Medulla oblongata (tissue), 1 donor: ENCODE data around the gene LYST.

Experiments used
- DNase-seq: peaks from one replicate; pipeline ENCODE4 v3.0.0-alpha.2; 2015; ENCODE audit errors: extremely low spot score

Gene LYST

DNA sequence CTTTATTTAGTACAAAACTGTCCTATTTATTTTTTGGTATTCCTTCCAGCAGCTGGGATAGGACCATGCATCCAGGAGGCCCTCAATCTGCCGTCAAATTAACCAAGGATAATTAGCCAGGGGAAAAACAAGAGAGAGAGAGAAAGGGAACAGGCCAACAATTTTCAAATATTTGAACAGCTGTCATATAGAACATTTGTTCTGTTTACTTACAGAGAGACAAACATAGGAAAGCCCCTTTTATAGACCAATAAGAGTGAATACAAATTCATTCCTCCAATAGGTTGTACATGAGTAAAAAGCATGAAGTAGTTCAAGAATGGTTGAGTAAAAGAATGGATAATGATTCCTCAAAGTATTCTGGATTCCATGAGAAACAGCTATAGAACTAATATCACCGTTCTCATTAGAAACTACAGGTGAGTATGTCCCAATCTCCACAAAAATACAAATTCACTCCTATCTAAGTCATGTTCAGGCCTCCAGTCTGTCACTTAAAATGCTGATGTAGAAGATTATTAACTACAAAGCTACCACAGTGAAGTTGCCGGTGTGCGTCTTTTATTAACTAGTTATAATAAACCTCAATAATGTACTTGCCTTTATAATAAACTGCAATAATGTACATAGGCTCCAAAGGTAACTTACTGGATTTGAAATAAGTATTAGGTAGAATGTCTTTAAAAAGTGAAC lies 152.4 kb downstream of the LYST start:
- DNase-seq: no peak

DNA sequence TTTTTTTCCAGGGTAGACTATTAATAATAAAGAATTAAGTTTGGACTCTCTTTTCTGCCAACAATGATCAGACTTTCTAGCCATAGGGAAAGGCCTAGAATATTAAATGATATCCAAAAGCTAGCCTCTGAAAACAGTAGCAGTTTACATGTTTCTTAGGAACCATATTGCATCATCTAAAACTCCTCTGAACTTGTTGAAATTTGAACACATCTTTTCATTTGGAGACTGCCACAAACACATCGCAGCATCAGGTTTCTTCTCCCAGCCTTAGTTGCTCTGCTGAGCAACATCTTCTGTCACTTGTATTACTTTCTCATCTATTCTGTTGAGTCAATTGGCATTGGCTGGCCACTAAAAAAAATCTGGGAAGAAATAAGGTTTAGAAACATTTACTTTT lies 153.9 kb downstream of the LYST start:
- no peak for DNase-seq

DNA sequence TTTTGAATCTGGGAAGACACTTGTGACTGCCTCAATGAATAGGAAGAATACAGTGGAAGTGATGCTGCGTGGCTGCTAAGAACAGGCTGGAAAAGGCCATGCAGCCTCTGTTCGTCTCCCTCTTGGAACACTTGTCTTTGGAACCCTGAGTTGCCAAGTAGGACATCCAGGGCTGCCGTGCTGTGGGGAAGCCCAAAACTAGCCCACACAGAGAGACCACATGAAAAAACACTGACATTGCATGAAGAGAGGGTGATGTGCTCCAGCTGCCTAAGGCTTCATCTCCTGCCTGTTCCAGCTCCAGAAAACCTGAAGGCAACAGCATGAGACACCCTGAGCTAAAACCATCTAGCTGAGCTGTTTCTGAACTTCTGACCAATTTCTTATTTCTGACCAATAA lies 156.0 kb downstream of the LYST start:
- no peak for DNase-seq

DNA sequence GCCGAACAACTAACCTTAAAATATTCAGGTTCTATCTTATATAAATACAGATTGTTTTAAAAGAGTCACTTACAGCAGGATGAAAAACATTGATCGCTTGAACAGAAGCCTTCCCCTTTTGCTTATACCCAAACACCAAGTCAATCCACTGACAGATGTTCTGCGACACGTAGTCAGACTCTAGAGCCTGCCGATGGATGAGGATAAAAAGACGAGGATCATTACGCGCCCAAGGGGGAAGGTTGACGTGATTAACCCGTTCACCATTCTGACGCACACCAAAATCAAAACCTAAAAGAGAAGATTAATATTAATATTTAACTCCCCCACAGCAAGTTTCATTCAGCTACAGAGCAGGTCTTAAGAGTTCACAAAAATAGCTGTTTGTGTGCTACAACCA lies 157.7 kb downstream of the LYST start:
- DNase-seq: no peak

DNA sequence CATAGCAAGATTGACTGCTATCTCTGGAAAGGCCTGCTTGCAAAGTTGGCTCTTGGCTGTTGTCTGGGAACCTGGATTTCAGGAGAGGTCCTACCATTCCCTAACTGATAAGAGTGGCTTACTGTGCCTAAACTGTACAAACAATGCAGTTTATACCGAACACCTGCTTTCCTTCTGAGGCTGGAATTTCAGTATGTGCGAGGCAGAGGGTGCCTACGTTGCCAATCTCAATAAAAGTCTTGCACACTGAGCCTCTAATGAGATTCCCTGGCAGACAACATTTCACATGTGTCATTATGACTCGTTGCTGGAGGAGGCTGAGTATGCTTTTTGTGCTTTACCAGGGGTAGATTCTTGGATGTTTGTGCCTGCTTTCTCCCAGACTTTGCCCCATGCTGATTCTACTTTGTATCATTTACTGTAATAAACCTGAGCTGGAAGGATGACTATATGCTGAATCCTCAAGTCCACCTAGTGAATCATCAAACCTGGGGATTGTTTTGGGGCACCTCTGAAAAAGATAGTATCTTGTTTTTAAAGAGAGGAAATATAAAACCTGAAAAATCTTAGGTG lies 158.2 kb downstream of the LYST start:
- DNase-seq: no peak

DNA sequence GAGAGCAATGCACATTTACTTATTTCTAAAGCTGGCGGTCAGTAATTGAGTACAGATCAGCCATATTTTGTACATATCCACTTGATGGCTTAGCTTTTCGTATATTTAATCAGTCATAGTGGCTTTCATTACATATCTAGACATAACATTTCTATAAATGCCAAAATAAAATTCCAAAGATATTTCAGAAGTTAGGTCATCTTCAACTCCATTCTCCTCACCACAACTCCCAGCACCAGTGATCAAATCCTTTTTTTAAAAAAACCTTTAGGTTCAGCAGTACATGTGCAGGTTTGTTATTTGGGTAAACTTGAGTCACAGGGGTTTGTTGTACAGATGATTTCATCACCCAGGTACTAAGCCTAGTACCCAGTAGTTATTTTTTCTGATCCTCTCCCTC lies 163.2 kb downstream of the LYST start:
- no peak for DNase-seq

DNA sequence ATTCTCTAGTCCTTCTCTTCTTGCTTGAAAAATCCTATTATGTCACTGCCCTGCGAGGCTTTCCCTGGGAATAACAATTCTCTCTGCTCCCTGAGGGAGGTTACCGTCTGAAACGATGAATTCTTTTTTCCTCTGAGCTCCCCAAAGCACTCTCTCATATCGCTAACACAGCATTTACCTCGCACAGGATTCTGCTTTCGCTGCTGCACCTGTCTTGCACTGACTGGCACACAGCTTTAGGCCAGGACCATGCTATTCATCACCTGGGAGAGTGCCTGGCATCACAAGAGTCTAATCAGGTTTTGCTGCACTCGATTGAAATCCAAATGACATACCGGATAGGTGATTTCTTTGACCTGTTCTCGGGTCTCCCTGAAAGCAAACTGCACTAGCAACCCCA lies 164.3 kb downstream of the LYST start:
- no peak for DNase-seq

DNA sequence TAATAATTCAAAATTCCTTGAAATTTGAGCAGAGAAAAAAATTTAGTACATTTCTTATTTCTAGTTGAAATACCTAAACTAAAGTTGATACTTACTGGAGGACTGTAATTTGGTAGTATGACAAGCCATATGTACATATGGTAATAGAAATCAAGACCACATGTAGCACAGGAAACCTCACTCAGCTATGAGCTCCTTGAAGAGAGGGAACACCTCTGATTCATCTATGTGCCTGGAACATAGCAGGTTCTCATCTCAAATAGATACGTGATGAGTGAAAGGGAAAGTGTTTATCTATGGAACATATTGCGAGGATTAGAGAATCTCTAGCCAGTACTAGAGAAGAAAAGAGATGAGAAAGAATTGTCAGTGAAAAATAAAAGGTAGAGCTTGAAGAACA lies 169.2 kb downstream of the LYST start:
- no peak for DNase-seq

DNA sequence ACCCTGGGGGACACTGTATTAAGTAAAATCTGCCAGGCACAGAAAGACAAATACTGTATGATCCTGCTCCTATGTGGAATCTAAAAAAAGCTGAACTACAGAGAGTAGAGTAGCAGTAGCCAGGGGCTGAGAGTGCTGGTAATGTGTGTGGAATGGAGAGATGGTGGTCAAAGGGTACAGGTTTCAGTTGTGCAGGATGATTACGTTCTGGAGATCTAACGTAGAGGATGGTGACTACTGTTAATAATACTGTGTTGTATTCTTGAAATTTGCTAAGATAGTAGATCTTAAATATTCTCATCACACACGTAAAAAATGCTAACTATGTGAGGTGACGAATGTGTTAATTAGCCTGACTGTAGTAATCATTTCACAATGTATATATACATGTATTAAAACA lies 177.3 kb downstream of the LYST start:
- no peak for DNase-seq

DNA sequence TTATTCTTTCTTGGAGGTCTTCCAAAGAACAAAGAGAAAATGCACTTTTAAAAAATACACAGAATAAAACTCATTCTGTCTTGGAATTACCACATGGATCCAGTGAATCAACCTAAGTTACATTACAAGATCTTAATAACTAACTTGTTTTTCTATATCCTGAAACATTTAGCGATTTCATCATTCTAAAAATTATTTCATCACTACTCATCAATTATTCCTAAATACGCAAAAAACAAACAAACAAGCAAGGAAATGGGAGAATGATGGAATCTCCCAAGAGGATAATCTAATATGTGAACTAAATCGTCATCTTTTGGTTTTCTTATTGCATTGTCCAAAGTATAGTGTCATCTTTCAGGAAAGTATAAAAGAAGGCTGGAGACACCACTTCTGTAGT lies 178.6 kb downstream of the LYST start:
- DNase-seq: no peak

DNA sequence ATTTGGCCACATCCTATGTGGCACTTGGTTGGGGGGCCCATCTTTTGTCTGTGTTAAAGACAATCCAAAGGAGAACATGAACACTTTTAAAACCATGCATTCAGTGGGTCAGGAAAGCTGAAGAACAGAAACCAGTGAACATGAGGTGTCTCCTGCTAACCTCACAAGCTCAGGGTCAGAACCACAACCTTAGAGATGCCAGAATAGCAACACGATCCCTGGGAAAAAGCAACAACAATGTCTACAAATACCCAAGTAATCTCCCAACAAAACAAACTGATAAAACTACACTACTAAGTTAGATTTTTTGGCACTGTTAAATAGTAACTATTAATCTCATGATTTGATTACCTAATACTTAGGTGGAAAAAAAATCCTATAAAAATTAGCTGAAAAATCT lies 183.1 kb downstream of the LYST start:
- no peak for DNase-seq

DNA sequence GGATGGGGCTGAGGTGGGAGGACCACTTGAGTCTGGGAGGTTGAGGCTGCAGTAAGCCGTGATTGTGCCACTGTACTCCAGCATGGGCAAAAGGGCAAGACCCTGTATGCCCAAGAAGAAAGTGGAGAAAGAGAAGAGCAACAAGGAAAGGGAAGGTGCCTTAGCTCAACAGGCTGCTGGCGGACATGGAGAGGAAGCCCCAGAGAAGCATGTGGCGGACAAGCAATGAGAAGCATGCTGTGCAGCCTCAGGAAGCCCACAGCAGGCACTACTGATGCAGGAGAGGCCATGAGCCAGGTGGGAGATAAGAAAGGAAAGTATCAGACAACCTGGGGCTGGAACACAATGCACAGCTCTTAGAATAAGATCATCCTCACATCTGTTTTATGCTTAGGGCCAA lies 184.5 kb downstream of the LYST start:
- DNase-seq: no peak

DNA sequence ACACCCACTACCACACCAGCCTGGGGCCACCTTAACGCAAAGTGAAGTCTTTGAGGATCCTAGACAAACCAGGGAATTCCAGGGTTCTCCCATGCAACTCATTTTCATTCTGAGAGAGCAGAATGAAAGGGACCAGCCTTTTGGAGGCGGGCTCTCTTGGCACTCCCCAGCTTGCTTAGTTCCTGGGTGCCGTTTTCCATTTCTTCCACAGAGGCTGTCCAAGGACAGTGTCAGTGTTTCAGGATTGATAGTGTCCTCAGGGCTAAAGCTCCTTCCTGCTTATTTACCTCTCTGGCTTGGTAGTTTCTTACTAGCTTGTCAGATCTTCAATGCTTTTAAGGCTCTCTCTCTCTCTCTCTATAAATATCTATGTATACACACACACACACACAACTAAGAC lies 187.1 kb downstream of the LYST start:
- DNase-seq: no peak

DNA sequence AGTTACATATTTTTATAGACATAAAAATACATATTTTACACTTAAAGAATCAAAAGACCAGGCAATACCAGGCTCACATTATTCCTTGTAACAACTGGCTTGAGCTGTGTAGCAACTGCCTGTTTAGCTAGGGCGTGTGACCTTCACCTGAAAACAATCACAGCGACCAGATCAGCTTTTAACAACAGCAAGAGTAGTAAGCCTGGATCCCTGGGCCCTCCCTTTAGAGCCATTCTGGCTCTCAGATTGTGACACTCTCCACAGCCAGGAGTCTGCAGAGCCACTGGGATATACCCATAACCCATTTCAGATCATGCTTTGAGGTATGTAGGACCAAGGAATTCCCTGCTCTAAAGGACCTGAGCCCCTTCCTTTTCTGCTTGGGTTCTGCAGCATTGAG lies 187.7 kb downstream of the LYST start:
- no peak for DNase-seq

DNA sequence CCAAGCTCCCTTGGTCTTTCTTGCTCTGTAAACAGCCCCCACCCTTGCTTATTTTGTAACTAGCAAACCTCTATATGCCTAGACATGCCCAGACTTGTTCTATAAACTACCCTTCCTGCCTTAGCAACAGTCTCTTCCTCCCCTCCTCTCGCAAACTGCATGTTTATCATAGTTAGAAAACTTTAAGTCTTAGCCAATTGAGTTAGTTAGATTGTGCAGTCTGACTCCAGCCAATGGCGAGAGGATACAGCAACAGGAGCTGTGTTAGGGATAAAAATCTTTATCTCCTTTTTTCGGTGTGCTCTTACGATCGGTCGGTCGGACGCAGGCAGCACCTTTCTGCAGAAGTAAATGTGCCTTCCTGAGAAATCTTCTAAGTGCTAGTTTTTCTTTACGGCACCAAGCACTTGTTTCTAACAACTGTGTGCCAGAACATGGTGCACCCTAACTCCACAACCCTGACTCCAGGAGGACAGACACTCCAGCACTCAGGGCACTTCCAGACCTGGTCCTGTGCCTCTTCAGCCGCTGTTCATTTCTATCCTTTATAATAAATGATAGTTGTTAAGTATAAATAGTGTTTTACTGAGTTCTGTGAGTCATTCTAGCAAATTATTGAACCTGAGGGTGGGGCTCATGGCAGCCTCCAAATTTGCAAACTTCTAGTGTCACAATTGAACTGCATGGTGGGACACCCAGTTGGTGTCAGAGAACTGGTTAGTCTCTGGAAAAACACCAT lies 191.4 kb downstream of the LYST start:
- DNase-seq: no peak

DNA sequence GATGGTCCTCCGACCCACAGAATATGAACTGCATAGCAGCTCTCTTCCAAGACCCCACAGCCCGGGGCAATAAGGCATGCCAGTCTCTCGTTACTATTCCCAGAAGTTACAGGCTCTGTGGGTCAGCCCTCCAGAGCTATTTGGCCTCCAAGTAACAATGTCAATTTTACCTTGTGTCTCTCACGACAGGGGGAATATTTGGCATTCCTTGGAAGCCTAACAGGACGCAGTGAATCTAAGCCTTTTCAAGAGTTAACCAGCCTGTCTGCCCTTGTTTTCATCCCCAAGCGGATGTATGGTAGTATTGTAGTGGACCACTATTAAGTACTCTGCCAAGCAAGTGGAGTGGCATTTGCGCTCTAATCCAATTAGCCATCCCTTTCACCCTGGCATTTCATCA lies 192.7 kb downstream of the LYST start:
- no peak for DNase-seq

DNA sequence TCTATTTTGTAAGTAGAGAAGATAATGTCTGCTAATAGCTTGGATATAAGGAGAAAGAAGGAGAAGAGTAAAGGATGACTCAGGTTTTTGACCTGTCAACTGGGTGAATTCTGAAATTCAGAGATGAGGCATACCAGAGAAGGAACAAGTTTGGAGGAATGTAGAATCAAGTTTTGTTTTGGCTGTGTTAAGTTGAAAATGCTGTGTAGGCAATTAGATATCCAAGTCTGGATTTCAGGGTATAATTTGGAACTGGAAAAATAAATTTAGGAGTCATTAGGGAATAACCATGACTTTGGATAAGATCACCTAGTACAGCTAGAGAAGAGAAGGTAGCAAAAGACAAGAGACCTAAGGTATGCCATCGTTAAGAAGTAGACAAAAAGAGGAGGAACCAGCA lies 194.7 kb downstream of the LYST start:
- DNase-seq: no peak

DNA sequence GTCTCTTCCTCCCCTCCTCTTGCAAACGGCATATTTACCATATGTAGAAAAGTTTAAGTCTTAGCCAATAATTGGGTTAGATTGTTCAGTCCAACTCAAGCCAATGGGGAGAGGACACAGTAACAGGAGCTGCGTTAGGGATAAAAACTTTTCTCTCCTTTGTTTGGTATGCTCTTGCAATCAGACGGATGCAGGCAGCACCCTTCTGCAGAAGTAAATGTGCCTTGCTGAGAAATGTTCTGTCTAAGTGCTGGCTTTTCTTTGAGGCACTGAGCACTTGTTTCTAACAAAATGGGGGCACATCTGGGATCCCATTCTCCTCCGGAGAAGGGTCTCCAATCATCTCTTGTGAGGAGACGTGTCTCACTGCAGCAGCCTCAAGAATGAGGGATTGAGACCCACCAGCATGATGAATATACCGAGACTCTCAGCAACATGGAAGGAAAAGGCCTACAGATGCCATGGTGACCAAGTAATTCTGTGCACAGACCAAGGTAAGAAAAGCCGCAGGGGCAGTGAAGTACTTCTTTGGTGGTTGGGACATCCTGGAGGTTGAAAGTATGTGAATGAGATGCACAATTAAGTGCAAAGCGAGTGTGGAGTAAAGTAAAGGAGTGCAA lies 196.4 kb downstream of the LYST start:
- no peak for DNase-seq

DNA sequence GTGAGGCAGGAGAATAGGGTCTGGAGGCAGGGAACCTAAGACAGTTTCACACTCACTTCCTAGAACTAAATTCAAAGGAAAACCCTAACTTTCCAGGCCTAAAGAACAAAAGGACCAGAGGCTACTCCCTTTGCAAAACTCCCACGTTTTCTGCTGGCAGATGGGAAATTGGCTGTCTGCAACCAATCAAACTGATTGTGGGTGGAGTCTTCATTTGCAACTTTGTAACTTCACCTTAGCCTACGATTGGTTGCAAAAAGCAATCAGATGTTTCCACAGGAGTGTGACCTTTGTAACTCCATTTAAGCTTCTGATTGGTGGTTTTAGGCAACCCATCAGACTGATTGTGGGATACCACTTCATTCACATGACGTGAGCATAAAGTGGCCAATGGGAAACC lies 197.4 kb downstream of the LYST start:
- no peak for DNase-seq

DNA sequence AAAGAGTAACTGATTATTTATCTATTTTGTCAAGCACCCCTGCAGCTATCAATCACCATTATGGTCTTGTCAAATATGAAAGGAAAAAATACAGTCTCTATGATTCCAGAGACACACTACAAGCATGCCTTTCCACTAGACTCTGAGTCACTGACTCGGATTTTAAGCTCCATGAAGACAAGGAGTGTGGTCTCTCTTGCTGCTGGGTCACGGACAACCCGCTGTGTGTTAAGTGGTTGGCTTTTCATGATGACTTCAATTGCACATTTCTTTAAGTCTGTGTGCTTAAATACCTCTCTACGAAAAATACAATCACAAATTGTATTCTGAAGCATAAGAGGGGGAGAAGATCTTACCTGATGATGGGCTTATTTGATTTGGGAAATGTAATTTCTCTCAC lies 203.1 kb downstream of the LYST start:
- no peak for DNase-seq

DNA sequence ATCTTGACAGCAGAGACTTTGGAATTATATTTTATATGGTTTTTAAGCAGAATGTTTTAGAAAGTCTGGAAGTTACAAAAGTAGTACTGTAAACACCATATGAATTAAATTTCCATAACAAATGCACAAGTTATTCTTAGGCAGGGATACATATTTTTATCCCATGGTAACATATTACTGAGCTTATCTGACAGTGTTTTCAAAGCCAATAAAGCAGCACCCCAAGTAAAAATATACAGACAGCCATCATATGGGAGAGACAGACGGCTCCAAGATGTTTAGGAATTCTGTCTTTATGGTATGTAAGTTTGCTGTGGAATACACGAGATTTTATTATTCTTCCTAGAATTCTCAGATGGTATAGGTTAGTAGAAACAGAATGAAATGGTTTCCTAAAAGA lies 205.1 kb downstream of the LYST start:
- DNase-seq: no peak

DNA sequence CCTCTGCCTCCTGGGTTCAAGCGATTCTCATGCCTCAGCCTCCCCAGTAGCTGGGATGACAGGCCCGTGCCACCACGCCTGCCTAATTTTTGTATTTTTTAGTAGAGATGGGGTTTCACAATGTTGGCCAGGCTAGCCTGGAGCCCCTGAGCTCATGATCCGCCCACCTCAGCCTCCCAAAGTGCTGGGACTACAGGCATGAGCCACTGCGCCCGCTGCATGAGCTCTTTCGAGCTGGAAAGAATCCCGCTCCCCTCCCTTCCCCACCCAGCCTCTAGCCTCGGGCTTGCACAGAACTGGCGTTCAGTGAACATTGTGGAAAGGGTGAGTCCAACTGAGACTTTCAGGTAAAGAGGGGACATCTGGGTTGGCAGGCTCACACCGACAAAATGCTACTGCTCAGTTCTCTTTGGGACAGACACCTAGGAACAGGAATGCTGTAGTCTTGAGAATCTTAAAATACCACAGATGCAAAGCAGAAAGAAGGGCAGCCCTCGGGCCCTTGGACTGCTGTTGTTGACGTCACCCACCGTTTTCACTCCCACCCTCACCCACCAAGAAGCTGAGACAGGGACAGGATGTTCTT lies 207.4 kb downstream of the LYST start:
- no peak for DNase-seq
